Measurements from ENCODE around the gene ATP5PB. TPM values are rescaled to one million over a fixed set of nuclear protein-coding genes. Genes with fewer than 3 reads are reported as not detected.

The ATP5PB gene
- 100 to 1,000 TPM; 320 to 332 TPM for total RNA-seq

GRCh38 chr1:111448918-111449702 lies at the start of gene ATP5PB, which contains the start of gene WDR77:
TSS of gene ATP5PB (plus strand) at chr1:111449464. CDS start at chr1:111449542, 78 bp downstream.
TSS of gene WDR77 (minus strand) at chr1:111449256. CDS start at chr1:111449169, 87 bp downstream.
- DNase-seq (ENCODE audit: low spot score in 2 of 2) (peak; percentile 82 to 95), ATAC-seq (peak; percentile 96 to 98)
- no peaks in the 10 kb centered on the region for H3K9me3 Mint-ChIP-seq
- peak within 1 kb of the TSS; percentile 96 to 100 for H3K27ac Mint-ChIP-seq
- peaks cover 43 to 50% of the 10 kb centered on the region in 2 donors for H3K36me3 Mint-ChIP-seq

DNA sequence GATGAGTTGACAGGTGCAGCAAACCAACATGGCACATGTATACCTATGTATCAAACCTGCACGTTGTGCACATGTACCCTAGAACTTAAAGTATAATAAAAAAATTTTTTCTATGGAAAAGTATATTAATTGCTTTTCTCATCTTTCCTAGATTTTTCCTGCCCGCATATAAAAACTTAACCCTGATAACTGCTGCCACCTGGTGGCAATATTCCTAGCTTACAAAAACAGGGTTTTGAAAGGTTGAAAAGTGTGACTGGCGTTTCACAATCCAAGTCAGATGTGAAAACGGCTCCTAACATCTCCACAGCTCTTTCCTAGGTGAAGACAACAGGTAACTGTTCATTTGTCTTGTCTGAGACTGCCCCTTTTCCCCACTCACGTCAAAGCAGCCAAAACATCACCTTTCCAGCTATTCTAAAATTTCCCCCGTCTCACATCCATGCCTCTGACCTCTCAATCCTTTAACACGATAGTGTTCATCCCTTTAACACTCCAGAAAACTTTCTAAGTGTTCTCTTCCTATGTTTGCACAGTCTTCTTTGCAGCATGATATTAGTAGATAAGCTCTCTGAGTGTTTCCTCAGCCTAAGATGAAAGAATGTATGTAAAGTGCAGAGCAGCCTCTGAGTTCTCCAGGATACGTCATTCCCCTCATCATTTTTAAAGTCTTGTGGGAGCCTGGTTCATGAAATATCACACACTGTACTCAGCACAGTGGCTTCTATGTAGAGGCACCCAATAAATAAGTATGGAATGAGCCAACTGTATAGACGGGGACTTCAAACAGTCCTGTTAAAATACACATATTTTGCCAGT lies 49.3 kb upstream of the ATP5PB start:
- ATAC-seq = no peak
- Mint-ChIP-seq H3K36me3 (peaks cover 0 to 6% of the 10 kb centered on the region in 2 donors), H3K9me3 (peaks cover 0 to 3% of the 10 kb centered on the region in 2 donors), H3K27ac (no peak overlapping the region)
- peak in 1 of 2 donors; percentile 49 for DNase-seq (ENCODE audit: low spot score in 2 of 2)

- Mint-ChIP-seq H3K9me3 (peaks cover 0 to 3% of the 10 kb centered on the region in 2 donors), H3K27ac (no peak overlapping the region)
- no peak for DNase-seq (ENCODE audit: low spot score in 2 of 2)
These were observed 47.2 kb upstream of the ATP5PB start for GRCh38 chr1:111402083-111402482.

DNA sequence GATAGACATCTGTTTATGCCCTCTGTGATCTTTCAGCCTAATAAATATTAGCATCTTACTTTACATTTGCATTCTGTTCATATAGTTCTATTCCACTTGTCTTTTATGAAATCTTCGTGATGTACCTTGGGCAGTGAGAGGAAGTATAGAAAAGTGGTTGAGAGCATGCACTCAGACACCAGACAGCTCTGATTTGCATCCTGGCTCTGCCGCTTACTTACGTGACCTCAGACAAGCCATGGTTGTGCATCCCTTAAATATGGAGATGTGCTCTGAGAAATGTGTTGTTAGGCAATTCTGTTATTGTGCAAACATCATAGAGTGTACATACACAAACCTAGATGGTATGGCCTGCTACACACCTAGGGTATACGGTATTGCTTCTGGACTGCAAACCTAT lies 44.7 kb upstream of the ATP5PB start:
- ATAC-seq (no peak), DNase-seq (ENCODE audit: low spot score in 2 of 2) (no peak)
- no peak overlapping the region for H3K27ac Mint-ChIP-seq
- H3K36me3 Mint-ChIP-seq = no peaks in the 10 kb centered on the region
- no peaks in the 10 kb centered on the region for H3K9me3 Mint-ChIP-seq

More at GRCh38 chr1:111402083-111402482, 47.2 kb upstream of the ATP5PB start:
- peaks cover 0 to 6% of the 10 kb centered on the region in 2 donors for H3K36me3 Mint-ChIP-seq
- peak; percentile 70 to 84 for ATAC-seq

DNA sequence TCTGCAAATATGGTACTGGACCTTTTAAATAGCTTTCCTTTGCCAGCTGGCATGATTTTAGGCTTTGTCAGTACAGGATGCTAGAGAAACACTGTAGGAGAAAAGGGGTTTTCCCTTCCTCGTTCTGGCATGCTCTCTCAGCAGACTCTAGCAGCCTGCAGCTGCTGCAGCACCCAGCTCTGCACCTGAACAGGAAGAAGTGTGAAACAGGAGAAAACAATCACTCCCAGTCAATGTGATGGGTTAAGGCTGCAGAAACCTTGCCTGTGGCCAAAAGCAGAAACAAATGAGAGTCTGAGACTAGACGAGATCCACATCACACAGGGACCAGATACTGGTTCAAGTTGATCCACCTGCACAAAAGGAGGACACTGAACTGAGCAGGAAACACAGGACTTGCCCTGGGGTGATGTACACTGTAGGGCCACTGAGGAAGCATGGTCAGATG lies 42.9 kb upstream of the ATP5PB start:
- ATAC-seq (peak; percentile 89 to 91), DNase-seq (ENCODE audit: low spot score in 2 of 2) (peak in 1 of 2 donors; percentile 22)
- Mint-ChIP-seq H3K9me3 (no peaks in the 10 kb centered on the region), H3K36me3 (no peaks in the 10 kb centered on the region), H3K27ac (peak overlapping the region in 1 of 2 donors; percentile 13)

DNA sequence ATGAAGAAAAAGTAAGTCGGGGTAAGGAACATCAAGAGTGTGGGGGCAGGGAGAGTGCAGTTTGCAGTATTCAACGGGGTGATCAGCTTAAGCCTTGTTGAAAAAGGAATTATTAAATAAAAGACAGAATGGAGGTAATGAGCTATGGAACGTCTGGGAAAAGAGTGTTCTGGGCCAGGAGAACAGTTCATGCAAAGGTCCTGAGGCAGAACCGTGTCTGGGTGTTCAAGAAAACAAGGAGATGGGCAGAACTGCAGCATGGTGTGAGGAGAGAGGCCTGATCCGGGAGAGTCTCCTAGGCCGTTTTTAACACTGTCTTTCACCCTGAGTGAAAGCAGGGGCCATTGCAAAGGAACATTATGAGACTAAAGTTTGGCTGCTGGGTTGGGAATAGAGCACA lies 42.0 kb upstream of the ATP5PB start:
- ATAC-seq (no peak), DNase-seq (ENCODE audit: low spot score in 2 of 2) (no peak)
- Mint-ChIP-seq H3K36me3 (no peaks in the 10 kb centered on the region), H3K27ac (no peak overlapping the region), H3K9me3 (no peaks in the 10 kb centered on the region)

DNA sequence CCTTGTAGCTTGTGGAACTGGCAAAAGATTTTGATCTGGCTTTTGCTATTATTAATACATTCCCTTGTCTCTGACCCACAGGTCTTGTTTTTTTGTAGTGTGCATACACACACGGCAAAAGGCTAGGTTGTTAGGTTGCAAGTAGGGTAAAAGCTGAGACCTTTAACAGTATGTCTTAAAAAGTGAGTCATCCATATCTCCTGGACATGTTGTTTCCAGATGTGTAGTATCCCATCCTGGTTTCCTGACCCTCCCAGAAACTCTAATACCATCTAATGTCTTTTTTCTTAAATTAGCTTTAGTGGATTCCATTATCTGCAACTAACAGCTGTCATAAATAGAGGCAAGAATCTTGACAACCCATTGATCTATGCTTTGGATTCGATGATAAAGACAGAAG lies 36.4 kb upstream of the ATP5PB start:
- Mint-ChIP-seq H3K27ac (no peak overlapping the region), H3K36me3 (no peaks in the 10 kb centered on the region), H3K9me3 (no peaks in the 10 kb centered on the region)
- no peak for ATAC-seq
- no peak for DNase-seq (ENCODE audit: low spot score in 2 of 2)

- no peaks in the 10 kb centered on the region for H3K36me3 Mint-ChIP-seq
- DNase-seq (ENCODE audit: low spot score in 2 of 2) = no peak
- H3K27ac Mint-ChIP-seq = no peak overlapping the region
- H3K9me3 Mint-ChIP-seq = no peaks in the 10 kb centered on the region
- no peak for ATAC-seq
These were observed 34.5 kb upstream of the ATP5PB start for GRCh38 chr1:111414756-111415155.

- DNase-seq (ENCODE audit: low spot score in 2 of 2) (no peak), ATAC-seq (no peak)
- Mint-ChIP-seq H3K27ac (no peak overlapping the region), H3K9me3 (no peaks in the 10 kb centered on the region), H3K36me3 (no peaks in the 10 kb centered on the region)
These were observed 33.8 kb upstream of the ATP5PB start for GRCh38 chr1:111415461-111415860.

GRCh38 chr1:111417755-111418154 lies 31.5 kb upstream of the ATP5PB start:
- ATAC-seq = no peak
- DNase-seq (ENCODE audit: low spot score in 2 of 2) = no peak
- Mint-ChIP-seq H3K36me3 (no peaks in the 10 kb centered on the region), H3K9me3 (no peaks in the 10 kb centered on the region), H3K27ac (no peak overlapping the region)

DNA sequence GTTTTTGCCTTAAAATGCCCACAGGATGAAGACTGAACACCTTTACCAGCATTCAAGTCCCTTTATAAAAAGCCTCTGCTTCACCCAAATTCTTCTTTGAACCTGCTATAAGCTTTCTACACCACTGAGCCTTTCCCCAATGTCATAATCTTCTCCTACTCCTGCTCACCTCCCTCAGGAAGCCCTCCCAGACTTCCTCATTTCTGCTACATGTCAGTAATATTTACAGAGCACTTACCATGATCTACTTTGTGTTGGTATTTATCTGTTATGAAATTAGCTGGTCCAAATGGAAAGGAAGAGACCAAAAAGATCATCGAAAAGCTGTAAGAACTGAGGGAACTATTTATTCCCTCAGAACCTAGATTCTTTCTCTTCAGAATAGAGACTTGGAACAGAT lies 30.2 kb upstream of the ATP5PB start:
- ATAC-seq (no peak), DNase-seq (ENCODE audit: low spot score in 2 of 2) (no peak)
- H3K9me3 Mint-ChIP-seq = no peaks in the 10 kb centered on the region
- H3K27ac Mint-ChIP-seq = no peak overlapping the region
- no peaks in the 10 kb centered on the region for H3K36me3 Mint-ChIP-seq

- no peaks in the 10 kb centered on the region for H3K36me3 Mint-ChIP-seq
- ATAC-seq (no peak), DNase-seq (ENCODE audit: low spot score in 2 of 2) (no peak)
- no peak overlapping the region for H3K27ac Mint-ChIP-seq
- no peaks in the 10 kb centered on the region for H3K9me3 Mint-ChIP-seq
These were observed 28.9 kb upstream of the ATP5PB start for GRCh38 chr1:111420377-111420776.

DNA sequence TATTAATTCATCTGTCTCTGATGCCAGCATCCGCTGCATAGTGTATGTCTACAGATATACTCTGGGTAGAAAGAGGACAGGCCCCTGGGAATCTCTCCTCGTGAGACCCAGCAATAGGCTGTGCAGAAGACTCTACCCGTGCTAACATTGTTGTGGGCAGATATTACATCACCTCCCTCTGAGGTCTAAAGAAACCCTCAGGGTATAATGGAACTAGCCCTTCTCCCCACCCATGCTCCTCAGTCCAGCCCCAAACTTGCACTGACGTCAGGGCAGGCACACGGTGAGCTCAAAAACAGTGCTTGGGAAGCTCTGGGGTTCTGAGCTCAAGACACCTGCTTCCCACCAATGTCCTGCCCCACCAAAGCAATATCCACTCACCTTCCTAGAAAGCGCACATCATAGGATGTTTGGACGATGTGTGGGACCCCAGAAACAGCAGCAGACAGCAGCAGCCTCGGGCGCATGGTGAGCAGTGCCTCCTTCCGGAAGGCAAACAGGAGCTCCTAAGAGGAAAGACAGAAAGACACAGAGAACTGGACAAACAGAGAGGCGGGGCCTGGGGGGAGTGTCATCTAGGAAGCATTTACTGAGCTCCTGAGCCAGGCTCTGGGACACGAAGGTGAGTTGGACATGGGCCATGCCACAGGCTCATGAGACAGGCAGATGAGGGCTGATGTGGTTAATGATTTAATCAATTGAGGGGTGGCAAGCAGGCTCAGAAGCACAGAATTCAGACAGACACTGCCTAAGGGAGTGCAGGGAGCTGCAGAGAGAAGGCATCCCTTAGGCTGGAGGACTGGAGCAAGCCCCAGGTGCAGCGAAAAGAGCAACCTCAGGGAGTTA lies 26.5 kb upstream of the ATP5PB start:
- Mint-ChIP-seq H3K9me3 (no peaks in the 10 kb centered on the region), H3K36me3 (no peaks in the 10 kb centered on the region), H3K27ac (no peak overlapping the region)
- DNase-seq (ENCODE audit: low spot score in 2 of 2) (no peak), ATAC-seq (no peak)

- H3K27ac Mint-ChIP-seq = no peak overlapping the region
- DNase-seq (ENCODE audit: low spot score in 2 of 2) (no peak), ATAC-seq (no peak)
- no peaks in the 10 kb centered on the region for H3K9me3 Mint-ChIP-seq
- no peaks in the 10 kb centered on the region for H3K36me3 Mint-ChIP-seq
These were observed 25.0 kb upstream of the ATP5PB start for GRCh38 chr1:111424281-111424680.

DNA sequence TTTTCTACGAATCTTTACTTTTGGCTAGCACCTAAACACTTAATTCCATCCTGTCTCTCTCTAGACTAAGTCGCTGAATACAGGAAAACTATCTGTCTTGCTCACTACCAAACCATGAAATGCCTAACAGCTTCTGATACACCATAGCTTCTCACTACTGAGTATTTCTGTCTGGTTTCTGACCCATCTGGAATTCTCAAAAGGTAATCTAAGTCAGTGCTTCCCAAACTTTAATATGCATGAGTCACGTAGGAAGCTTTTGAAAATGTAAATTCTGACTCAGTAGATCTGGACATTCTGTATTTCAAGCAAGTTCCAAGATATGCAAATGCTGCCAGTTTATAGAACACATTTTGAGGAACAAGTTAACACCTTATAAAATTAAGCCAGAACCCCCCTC lies 12.5 kb upstream of the ATP5PB start:
- H3K36me3 Mint-ChIP-seq = peaks cover 8 to 20% of the 10 kb centered on the region in 2 donors
- no peak overlapping the region for H3K27ac Mint-ChIP-seq
- no peaks in the 10 kb centered on the region for H3K9me3 Mint-ChIP-seq
- DNase-seq (ENCODE audit: low spot score in 2 of 2) (no peak), ATAC-seq (no peak)

- H3K9me3 Mint-ChIP-seq = no peaks in the 10 kb centered on the region
- DNase-seq (ENCODE audit: low spot score in 2 of 2) (no peak), ATAC-seq (no peak)
- peaks cover 14 to 26% of the 10 kb centered on the region in 2 donors for H3K36me3 Mint-ChIP-seq
- peak overlapping the region in 1 of 2 donors; percentile 53 for H3K27ac Mint-ChIP-seq
These were observed 9.6 kb upstream of the ATP5PB start for GRCh38 chr1:111439461-111440351.

Data from activated naive CD4-positive, alpha-beta T cell treated with anti-CD3 and anti-CD28 coated beads, Interleukin-2, amount 50 U/mL, for 72 hours (primary cell).